Breast epithelium (tissue), 3 donors: ENCODE measurements around the gene INVS.

Experiments used
- POLR2A ChIP-seq: fragments of 450-650 bp; IDR thresholded peaks from one replicate; pipeline ENCODE4 v1.6.1; 2016; ENCODE audit warnings: antibody characterized with exemption, mild to moderate bottlenecking, moderate library complexity
- POLR2AphosphoS5 ChIP-seq, 3 donors: sonication (generic); formaldehyde crosslinking; IDR thresholded peaks; one replicate each; pipeline ENCODE4 v1.6.1; 2017; ENCODE audit warnings: antibody characterized with exemption in 3 of 3
- TF ChIP-seq, protein P1 (sequence below), 3 donors: fragments of 450-650 bp; IDR thresholded peaks; one replicate each; pipeline ENCODE4 v1.5.1; 2016 to 2017; ENCODE audit warnings: antibody characterized with exemption in 3 of 3, mild to moderate bottlenecking in 3 of 3, moderate library complexity in 3 of 3

DNA sequence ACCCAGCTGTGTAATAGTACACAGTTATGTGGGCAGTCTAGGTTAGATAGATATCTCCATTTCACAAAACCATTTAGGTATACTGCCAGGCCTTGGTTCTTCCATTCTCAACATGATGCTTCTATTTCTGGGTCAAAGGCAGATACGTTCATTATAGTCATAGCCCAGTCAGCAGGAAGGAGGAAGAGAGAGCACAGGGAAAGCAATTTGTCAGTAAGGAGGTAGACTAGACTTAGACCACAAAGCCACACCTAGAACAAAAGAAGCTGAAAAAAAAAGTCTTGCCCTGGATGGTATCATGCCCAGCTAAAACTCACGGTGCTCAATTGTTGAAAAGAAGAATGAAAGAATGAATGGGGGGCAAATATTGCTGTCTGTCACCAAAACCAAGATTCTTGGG is 7.6 kb downstream of the INVS start:
- TF ChIP-seq, protein P1, sequence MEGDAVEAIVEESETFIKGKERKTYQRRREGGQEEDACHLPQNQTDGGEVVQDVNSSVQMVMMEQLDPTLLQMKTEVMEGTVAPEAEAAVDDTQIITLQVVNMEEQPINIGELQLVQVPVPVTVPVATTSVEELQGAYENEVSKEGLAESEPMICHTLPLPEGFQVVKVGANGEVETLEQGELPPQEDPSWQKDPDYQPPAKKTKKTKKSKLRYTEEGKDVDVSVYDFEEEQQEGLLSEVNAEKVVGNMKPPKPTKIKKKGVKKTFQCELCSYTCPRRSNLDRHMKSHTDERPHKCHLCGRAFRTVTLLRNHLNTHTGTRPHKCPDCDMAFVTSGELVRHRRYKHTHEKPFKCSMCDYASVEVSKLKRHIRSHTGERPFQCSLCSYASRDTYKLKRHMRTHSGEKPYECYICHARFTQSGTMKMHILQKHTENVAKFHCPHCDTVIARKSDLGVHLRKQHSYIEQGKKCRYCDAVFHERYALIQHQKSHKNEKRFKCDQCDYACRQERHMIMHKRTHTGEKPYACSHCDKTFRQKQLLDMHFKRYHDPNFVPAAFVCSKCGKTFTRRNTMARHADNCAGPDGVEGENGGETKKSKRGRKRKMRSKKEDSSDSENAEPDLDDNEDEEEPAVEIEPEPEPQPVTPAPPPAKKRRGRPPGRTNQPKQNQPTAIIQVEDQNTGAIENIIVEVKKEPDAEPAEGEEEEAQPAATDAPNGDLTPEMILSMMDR (IDR thresholded peaks at IDR 0.05): no peak
- TF ChIP-seq POLR2A: no peak
- TF ChIP-seq POLR2AphosphoS5 (IDR thresholded peaks at IDR 0.05): no peak
